ENCODE results near the gene KDSR.

- TF ChIP-seq EZH2 (IDR thresholded peaks at IDR 0.05; ENCODE audit: insufficient read depth, poor library complexity, severe bottlenecking) (no peak), EZH2phosphoT487 (IDR thresholded peaks at IDR 0.05; ENCODE audit: insufficient read depth, low read depth) (no peak)
These were observed 44.8 kb downstream of the KDSR start for GRCh38 chr18:63322206-63322605.
